HG02798 (cell line): ENCODE results near the gene PHTF2.
"Not testable (repeated sequence)": the region's sequence is repeated elsewhere in the genome, so short reads cannot be mapped to it uniquely, and the experiment has no call there.

Source experiments
- ATAC-seq: cut with Tn5 transposase; IDR thresholded peaks from one replicate; pipeline ENCODE4 v1.9.1; 2021; ENCODE audit warnings: mild to moderate bottlenecking; ENCODE audit not compliant: unreplicated experiment, poor library complexity

Gene PHTF2

DNA sequence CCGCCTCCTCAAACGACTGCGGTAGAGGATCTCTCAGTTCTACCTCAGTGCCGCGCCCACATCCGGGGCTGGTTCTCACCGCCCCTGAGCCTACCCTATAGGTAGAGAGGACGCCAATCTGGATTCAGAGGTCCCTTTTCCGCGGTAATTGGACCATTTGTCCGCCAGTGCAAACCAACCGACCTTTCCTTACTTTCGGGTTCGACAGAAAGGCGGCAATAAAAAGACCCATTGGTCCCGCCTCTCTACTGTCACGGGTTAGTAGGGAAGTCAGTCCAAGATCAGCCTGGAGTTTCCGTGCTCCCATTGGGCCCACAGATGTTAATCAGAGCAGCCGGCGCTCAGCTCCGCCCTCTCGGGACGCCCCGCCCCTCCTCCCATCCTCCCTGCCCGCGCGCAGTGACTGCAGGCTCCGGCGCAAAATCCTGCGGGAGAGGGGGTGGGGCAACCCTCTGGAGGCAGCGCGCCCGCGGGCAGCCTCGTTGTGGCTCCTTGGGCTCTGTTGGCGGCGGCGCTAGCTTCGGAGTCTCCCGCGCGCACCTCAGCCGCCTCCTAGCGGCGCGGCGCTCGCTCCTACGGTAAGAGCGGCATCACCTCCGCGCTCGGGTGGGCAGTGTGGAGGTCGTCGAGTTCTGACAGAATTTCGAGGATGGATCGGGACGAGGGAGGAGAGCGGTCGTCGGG, at the start of gene PHTF2, which contains the start of gene TMEM60:
Gene PHTF2, plus strand, starts transcription at position 380 of the 684 bp plus-strand sequence.
Gene TMEM60, minus strand, starts transcription at position 41 of the 684 bp plus-strand sequence. CDS start 4,061 bp downstream, outside the sequence.
- peak; percentile 91 for ATAC-seq

DNA sequence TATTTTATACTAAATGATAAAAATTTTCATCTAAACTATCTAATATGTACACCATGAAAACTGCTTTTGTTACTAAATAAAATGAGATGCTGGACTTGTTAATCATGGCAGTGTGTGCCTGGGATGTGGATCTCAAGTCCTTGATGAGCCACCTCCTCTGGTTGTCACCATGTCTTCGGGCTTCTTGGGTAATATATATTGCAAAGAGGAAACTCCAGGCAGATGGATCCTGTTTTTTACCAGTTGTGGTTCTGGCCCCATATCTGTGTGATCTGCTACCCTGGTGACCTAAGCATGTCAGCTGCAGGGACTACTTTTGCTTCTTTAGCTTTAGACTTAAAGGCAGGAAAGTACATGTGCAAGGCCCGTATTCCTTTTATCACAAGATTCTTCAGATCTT, 46.6 kb upstream of the PHTF2 start:
- ATAC-seq, result no peak

DNA sequence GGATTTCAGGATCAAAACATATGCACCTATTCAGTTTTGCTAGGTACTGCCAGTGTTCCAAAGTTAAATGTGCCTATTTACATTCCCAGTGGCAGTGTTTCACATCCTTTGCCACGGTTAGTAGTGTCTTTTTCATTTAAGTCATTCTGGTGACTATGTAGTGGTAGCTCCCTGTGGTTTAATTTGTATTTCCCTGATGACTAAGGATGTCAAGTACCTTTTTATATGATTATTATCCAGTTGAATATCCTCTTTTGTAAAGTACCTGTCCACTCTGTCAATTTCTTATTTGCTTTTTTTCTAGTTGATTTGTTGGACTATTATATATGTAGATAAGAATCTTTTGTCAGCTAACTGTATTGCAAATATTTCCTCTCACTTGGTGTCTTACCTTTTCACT, 45.4 kb upstream of the PHTF2 start:
- ATAC-seq, result no peak

DNA sequence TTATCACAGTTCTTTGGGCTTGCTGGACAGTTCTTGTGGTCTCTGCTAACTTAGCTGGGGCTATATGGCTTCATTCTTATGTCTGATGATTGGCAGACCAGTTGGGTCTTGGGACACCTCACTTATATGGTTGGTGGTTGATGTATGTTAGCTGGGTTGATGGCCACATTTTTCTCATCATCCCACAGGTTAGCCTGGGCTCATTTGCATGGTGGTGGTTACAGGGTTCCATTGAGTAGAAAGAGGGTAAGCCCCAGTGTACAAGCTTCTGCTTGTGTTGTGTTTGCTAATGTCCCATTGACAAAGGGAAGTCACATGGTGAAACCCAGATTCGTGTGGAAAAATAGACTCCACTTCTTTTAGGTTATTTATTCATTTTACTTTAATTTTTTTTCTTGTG, 41.0 kb upstream of the PHTF2 start:
- peak; percentile 95 for ATAC-seq

DNA sequence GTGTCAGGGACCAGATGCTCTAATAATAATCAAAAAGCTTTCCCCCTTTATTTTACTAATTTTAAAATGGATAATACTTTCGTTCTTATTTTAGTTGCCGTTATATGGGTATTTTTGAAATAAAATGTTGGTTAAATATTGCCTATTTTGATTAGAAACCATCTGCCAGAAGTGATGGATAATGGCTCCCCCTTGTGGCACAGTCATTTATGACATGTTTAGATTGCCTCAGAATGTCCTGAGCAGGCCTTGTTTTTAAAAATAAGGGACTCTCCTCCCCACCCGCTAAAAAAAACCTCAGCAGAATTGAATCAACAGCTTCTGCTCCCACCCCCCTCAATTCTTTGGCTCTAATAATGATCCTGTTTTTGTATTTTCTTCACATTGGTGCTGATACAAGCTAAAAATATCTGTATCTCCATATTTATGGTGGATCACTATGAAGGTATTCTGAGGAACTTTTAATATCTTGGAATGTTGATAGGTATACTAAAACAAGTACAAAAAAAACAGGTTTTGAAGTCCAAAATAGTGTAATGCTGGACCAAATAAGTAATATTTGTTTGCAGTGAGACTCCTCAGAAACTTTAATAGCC, 39.2 kb upstream of the PHTF2 start:
- no peak for ATAC-seq

DNA sequence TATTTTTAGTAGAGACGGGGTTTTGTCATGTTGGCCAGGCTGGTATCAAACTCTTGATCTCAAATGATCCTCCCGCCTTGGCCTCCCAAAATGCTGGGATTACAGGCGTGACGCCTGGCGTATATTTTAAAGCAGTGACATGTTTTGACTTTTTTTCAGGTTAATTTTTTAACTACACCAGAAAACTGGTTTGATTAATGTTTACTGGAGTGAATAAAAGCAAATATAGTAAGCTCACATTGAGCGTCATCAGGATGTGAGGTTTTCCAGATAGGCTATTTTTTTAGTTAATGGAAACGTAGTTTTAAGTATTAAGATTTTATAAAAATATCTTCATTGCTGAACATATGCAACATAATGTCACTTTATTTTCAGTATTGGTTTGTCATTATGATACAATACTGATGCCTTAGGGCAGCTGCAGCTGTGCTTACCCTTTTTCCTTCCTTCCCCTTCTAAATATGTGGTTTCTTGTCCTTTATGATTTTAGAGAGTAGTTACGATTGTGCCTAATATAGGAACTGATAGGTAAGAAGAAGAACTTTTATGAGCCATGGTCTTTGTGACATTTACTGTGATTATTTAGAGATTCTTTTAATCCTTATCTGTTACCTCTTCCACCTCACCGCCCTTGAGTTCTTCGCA, 37.6 kb upstream of the PHTF2 start:
- no peak for ATAC-seq

DNA sequence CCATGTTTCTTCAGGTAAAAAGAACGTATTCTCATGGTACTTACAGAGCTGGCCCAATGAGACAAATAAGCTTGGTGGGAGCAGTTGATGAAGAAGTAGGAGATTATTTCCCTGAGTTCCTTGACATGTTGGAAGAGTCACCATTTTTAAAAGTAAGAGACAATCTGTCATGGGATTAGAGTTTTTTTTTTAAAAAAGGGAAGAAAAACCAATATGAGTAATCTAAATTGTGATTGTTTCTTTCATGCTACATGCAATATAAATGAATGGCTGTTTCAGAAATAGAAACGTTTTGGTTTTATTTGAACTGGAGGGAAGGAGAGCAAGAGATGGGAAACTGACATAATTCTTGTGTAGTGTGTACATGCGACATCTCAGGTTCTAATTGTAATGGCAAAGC, 33.1 kb upstream of the PHTF2 start:
- ATAC-seq, result no peak

DNA sequence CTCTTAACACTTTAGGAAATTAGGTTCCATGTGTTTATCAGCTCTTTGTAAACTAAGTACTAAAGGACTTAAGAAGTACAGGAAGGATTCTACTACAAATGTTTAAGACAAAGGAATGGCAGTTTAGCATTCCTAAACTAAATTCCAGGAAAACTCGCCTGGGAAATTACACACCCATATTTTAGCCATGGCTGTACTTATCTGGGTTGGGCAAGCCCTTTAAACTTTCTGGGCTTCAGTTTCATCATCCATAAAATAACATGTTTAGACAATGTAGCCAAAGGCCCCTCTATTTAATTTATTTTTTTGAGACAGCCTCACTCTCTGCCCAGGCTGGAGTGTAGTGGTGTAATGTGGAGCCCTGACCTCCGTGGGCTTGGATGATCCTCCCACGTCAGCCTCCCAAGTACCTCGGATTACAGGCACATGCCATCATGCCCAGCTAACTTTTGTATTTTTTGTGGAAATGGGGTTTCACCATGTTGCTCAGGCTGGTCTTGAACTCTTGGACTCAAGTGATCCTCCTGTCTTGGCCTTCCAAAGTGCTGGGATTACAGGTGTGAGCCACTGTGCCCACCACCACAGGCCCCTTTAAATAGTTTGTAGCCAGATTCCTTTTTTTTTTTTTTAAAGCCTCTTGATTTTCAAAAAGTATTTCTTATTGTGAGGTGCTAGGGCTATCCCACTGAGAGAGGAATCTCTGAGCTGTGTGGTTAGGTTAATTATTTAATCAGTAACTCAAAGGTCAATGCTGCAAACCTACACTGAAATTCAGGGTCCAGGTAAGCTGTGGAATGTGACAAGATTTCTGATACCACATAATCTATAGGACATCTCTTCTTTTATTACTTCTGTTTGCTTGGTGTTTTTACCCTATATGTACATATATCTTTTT, 32.4 kb upstream of the PHTF2 start:
- no peak for ATAC-seq

DNA sequence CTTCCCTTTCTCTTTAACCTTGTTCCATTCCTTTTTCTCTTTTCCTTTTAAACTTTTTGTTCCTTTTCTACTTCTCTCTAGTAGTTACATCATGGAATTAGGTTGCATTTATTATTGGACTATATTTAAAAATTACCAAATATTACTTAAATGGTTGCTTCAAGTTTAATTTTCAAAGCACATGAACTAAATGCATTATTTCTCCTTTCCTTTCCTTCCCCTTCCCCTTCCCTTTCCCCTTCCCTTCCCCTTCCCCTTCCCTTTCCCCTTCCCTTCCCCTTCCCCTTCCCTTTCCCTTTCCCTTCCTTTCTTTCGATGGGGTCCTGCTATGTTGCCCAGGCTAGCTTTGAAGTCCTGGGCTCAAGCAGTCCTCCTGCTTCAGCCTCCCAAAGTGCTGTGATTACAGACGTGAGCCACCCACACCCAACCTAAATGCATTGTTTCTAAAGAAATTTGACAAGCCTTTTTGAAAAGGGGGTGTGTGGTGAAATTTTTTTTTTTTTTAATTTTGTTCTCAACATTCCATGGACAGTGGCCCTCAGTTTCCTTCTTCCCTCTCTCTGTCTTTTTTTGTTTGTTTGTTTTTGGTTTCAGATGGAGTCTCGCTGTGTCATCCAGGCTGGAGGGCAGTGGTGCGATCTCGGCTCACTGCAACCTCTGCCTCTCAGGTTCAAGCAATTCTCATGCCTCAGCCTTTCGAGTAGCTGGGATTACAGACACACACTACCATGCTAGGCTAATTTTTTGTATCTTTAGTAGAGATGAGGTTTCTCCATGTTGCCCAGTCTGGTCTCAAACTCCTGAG, 31.6 kb upstream of the PHTF2 start:
- no peak for ATAC-seq

DNA sequence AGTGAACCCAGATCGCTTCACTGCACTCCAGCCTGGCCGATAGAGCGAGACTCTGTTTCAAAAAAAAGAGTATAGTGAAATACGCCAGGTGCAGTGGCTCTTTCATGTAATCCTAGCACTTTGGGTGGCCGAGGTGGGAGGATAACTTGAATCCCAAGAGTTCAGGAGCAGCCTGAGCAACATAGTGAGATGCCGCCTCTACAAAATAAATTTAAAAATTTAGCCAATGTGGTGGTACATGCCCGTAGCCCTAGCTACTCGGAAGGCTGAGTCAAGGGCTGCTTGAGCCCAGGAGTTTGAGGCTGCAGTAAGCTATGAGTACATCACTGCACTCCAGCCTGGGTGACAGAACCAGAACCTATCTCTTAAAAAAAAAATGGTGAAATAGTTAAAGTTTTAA, 28.3 kb upstream of the PHTF2 start:
- ATAC-seq, result no peak

DNA sequence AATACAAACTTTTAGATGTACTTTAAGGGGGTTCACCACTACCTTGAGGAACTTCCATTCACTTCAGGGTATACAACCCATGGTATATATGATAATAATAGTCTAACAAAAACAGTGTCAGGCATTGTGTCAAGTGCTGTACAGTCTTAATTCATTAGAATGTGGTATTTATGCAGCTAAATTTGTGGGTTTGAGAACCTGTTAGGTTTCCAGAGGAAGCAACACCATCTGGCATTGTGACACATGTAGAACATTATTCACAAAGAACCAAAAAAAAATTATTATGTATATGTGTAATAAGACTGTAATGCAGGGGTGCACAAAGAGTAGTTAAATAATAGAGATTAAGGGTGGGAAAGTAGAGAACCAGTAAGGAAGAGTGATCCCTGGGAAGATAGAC, 26.7 kb upstream of the PHTF2 start:
- ATAC-seq, result no peak

DNA sequence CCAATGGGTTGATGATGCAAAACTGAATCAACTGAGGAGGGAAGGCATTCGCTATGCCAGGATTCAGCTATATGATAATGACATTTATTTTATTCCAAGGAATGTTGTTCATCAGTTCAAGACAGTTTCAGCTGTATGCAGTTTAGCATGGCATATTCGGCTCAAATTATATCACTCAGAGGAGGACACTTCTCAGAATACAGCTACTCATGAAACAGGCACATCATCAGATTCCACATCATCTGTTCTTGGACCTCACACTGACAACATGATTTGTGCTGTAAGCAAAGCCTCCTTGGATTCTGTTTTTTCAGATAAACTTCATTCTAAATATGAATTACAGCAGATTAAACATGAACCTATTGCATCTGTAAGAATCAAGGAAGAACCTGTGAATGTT, 20.0 kb upstream of the PHTF2 start:
- no peak for ATAC-seq

DNA sequence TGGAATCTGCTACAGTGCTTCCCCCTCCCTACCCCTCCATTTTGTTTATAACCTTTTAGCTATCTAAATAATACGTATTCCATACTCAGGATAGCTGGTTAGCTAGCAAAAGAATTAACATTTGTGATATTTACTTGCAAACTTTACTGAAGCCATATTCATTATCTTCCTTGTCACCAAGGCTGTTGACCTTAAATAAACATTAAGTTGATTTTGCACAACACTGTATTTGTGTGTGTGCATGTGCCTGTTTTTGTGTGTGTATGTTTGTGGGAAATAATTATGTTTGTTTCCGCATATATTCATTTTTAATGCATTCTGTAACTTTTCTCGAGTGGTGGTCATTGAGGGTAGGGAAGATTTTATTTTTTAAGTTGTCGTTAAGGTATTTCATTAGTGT, 16.2 kb upstream of the PHTF2 start:
- no peak for ATAC-seq

DNA sequence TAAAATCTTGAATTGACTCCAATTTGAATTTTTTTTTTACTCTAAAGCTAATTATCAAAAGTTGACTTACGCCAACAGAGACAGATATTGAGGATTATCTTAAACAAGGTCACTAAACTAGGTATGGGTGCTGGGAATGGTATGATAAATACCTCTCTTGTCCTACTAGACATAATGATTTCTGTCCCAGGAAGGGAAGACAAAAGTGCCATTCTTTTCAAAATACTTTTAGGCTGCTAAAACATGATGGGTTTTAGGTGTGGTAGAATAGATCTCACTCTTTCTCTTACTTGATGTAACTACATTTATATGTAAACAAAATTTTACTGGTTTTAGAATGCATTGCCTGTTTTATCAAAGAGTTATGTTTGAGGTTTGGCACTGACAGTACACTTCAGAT, 15.5 kb upstream of the PHTF2 start:
- no peak for ATAC-seq

DNA sequence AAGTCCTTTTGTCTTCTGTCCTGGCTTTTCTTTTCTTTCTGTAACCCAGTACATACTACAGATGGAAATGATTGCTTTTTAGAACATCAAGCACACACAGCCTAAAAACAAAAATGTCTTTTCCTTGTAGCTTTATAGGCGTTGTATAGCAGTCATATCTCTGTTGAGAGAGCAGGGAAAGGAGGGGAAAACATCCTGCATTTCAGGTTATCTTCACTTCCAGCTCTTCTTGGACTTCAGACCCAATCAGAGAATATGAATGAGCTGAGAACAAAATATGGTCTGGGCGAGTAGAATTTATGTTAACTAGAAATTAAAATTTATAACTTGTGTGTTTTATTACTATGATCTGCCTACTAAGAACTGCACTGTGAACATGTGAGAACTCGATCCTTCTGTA, 15.0 kb upstream of the PHTF2 start:
- ATAC-seq, result no peak

DNA sequence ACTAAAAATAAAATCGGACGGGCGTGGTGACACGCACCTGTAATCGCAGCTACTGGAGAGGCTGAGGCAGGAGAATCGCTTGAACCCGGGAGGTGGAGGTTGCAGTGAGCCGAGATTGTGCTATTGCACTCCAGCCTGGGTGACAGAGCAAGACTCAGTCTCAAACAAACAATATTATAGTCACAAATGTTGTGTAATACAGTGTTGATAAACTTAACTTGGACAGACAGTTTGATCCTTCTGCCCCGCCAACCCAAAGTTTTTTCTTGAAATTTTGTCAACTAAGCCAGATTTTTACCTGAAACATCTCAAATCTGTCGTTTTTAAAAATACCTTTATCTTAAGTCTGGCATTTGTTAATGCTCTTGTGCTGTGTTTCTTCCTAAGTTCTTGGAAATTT, 14.1 kb upstream of the PHTF2 start:
- not testable (repeated sequence) for ATAC-seq

DNA sequence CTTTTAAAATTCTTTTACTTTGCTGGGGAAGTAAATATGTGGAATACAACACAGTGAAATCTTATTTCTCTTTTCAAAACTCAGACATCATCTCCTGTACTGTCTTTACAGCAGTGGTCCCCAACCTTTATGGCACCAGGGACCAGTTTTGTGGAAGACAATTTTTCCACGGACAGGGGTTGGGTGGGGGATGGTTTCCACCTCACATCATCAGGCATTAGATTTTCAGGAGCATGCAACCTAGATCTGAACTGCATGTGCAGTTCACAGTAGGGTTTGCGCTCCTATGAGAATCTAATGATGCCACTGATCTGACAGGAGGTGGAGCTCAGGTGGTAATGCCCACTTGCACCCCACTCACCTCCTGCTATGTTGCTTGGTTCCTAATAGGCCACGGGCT, 12.6 kb upstream of the PHTF2 start:
- ATAC-seq, result no peak

DNA sequence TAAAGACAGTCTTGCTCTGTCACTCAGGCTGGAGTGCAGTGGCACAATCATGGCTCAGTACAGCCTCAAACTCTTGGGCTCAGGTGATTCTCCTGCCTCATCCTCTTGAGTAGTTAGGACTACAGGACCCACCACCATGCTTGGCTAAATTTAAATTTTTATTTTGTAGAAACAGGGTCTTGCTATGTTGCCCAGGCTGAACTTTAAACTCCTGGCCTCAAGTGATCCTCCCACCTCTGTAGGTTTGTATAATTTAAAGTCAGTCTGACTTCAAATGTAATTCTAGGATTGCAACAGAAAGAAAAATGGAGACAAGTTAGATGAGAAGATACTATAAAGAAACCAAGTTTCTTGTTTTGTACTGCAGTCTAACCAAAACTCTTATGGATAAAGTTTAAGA, 11.8 kb upstream of the PHTF2 start:
- no peak for ATAC-seq

DNA sequence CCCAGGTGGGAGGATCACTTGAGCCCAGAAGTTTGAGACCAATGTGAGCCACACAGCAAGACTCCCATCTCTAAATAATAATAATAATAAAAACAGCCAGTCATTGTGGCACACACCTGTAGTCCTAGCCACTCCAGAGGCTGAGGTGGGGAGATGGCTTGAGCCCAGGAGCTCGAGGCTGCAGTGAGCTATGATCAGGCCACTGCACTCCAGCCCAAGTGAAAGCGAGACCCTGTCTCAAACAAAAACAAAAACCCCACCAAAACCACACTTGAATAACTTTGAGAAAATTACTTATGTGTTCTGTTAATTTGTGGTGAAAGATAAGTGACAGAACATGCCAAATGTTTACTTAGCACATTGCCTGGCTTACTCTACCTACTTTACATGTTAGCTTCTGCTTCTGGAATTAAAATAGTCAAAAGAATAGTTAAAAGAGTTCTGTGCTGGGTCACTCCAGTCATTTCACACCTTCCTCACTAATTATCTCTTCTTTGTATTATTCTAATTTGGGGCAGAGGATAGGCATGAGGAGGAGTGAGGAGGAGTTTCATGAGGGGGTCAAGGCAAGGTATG, 10.2 kb upstream of the PHTF2 start:
- no peak for ATAC-seq

DNA sequence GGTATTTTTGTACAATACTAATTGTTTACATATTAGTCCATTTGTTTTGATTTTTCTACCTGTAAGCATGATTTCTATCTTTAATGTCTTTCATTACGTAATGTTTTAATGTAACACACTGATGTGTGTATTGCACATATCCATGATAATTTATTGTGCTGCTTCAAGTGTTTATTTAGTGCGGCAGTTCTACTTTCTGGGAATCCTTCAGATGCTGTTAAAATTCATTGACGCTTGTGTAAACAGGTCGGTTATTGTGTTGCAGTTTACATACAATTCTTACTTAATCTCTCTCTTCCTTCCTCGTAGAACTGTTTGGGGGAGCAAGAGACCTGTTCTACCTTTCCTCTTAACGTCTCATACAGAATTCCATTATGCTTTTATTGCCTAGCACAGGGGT, 7.2 kb upstream of the PHTF2 start:
- ATAC-seq, result no peak
